Measurements from ENCODE around the gene CSF3.

Gene CSF3

GRCh38 chr17:40063187-40063771, 48.0 kb downstream of the CSF3 start:
- peak in 1 of 2 experiments; percentile 29 for DNase-seq

GRCh38 chr17:40063901-40064531, 48.8 kb downstream of the CSF3 start:
- no peak for DNase-seq

GRCh38 chr17:40064971-40065768, 49.9 kb downstream of the CSF3 start:
- no peak for DNase-seq

GRCh38 chr17:40065769-40066510, 50.7 kb downstream of the CSF3 start:
- no peak for DNase-seq
